Parathyroid adenoma (tissue), 2 donors: ENCODE results near the gene C19orf44.
A peak's percentile ranks its signal among the peaks of the same experiment; 100 is the strongest.
"Not testable (repeated sequence)": the region's sequence is repeated elsewhere in the genome, so short reads cannot be mapped to it uniquely, and the experiment has no call there.

Source experiments
- H2AFZ ChIP-seq: fragments of 300-600 bp; sonication (generic); one replicate; pipeline ENCODE4 v1.7.0; 2017; ENCODE audit warnings: antibody characterized with exemption, mild to moderate bottlenecking
- H3K27ac ChIP-seq: fragments of 300-600 bp; sonication (generic); one replicate; pipeline ENCODE4 v1.7.0; 2017
- H3K27me3 ChIP-seq: fragments of 300-600 bp; sonication (generic); one replicate; pipeline ENCODE4 v1.7.0; 2017; ENCODE audit warnings: low read length; ENCODE audit not compliant: control insufficient read depth, insufficient read depth
- H3K36me3 ChIP-seq: fragments of 300-600 bp; sonication (generic); one replicate; pipeline ENCODE4 v1.7.0; 2017; ENCODE audit warnings: low read length; ENCODE audit not compliant: control insufficient read depth, insufficient read depth
- H3K4me1 ChIP-seq: fragments of 300-600 bp; sonication (generic); one replicate; pipeline ENCODE4 v1.7.0; 2017; ENCODE audit warnings: control low read depth
- H3K4me2 ChIP-seq: fragments of 300-600 bp; sonication (generic); one replicate; pipeline ENCODE4 v1.7.0; 2017; ENCODE audit warnings: low read length
- H3K4me3 ChIP-seq: fragments of 300-600 bp; sonication (generic); one replicate; pipeline ENCODE4 v1.7.0; 2017; ENCODE audit warnings: low read depth, low read length
- H3K79me2 ChIP-seq: fragments of 300-600 bp; sonication (generic); one replicate; pipeline ENCODE4 v1.7.0; 2017; ENCODE audit warnings: control low read depth
- H3K9ac ChIP-seq: fragments of 300-600 bp; sonication (generic); one replicate; pipeline ENCODE4 v1.7.0; 2017; ENCODE audit warnings: mild to moderate bottlenecking
- H3K9me3 ChIP-seq: fragments of 300-600 bp; sonication (generic); one replicate; pipeline ENCODE4 v1.7.0; 2017; ENCODE audit warnings: low read length; ENCODE audit not compliant: control insufficient read depth
- TF ChIP-seq, protein P1 (sequence below): fragments of 300-600 bp; sonication (generic); IDR thresholded peaks from one replicate; pipeline ENCODE4 v1.7.0; 2017; ENCODE audit warnings: antibody characterized with exemption, mild to moderate bottlenecking
- donor health status: primary hyperparathyroidism.

The C19orf44 gene

DNA sequence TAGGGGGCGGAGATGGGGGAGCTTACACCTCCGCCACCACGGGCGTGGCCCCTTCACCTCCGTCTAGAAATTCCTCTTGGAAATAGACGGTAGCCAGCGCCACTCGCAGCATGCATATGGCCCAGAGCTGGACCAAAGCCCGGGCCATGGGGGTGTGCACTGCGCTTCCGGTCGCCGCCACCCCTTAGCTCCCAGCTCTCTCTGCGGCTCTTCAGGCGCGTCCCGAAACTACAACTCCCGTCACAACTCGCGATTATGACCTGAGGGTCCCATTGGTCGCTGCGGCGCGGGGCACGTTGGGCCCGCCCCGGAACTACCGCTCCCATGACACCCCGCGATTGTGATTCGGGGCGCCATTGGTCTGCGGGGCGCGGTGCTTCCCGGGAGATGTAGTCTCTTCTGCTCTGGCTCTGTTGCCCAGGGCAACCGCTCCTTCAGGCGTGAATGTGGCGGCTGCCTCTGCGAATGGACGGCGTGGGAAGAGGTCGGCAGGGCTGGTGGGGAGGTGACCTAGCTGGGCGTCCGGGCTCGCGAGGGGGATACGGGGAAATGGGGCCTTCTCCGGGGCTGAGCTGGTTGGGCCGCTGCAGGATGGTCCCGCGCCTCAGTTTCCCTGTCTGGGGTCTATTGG is at the start of gene C19orf44, which contains the start of gene CALR3:
C19orf44 (plus strand) TSS at position 413 of the 631 bp plus-strand sequence. CDS start 4,399 bp downstream, outside the sequence.
CALR3 (minus strand) TSS at position 186 of the 631 bp plus-strand sequence; CDS start at position 148, 38 bp downstream.
- Histone ChIP-seq H3K4me3 (peak within 1 kb of the TSS; percentile 82), H3K4me2 (peak within 1 kb of the TSS; percentile 85), H3K79me2 (peaks cover 7% of the 10 kb centered on the region), H3K36me3 (no peaks in the 10 kb centered on the region), H3K9me3 (no peaks in the 10 kb centered on the region), H3K4me1 (peaks cover 3% of the 10 kb centered on the region), H3K27ac (peak within 1 kb of the TSS; percentile 40), H3K27me3 (no peaks in the 10 kb centered on the region), H2AFZ (peak within 1 kb of the TSS; percentile 98), H3K9ac (no peak within 1 kb of the TSS)
- TF ChIP-seq, protein P1, sequence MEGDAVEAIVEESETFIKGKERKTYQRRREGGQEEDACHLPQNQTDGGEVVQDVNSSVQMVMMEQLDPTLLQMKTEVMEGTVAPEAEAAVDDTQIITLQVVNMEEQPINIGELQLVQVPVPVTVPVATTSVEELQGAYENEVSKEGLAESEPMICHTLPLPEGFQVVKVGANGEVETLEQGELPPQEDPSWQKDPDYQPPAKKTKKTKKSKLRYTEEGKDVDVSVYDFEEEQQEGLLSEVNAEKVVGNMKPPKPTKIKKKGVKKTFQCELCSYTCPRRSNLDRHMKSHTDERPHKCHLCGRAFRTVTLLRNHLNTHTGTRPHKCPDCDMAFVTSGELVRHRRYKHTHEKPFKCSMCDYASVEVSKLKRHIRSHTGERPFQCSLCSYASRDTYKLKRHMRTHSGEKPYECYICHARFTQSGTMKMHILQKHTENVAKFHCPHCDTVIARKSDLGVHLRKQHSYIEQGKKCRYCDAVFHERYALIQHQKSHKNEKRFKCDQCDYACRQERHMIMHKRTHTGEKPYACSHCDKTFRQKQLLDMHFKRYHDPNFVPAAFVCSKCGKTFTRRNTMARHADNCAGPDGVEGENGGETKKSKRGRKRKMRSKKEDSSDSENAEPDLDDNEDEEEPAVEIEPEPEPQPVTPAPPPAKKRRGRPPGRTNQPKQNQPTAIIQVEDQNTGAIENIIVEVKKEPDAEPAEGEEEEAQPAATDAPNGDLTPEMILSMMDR, result no peak

DNA sequence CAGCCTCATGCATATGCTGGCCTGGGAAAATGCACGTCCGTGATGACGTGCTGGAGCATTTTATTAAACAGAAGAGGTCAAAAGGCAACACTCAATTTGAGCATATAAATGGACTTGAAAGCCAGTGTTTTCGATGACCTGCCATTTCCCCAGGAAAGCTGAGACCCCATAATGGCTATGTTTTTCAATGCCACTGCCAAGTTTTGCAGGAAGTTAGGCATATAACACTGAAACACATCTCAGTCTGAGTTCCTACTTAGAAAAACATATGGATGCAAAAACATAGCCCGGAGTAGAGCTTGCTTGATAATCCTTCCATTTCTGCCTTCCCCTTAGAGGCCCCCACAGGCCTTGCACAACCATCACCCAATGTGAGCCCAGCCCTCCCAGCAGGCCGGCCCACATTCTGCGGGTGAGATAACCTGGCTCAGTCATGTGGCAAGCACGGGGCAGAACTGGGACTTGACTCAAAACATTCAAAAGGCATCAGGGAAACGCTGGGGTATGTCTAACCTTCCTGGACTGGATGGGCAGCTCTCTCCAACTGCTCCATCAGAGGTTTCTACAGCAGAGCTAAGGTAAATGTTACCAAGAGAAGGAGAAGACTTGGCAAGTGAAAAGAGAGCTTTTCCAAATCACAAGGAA is 49.3 kb upstream of the C19orf44 start:
- Histone ChIP-seq H3K4me3 (peak overlapping the region; percentile 23), H3K4me2 (peak overlapping the region; percentile 26), H2AFZ (peak overlapping the region; percentile 1), H3K9ac (no peak overlapping the region), H3K79me2 (peaks cover 77% of the 10 kb centered on the region), H3K36me3 (no peaks in the 10 kb centered on the region), H3K27me3 (no peaks in the 10 kb centered on the region), H3K9me3 (no peaks in the 10 kb centered on the region), H3K27ac (peak overlapping the region; percentile 27), H3K4me1 (peaks cover 22% of the 10 kb centered on the region)
- TF ChIP-seq, protein P1, result no peak

DNA sequence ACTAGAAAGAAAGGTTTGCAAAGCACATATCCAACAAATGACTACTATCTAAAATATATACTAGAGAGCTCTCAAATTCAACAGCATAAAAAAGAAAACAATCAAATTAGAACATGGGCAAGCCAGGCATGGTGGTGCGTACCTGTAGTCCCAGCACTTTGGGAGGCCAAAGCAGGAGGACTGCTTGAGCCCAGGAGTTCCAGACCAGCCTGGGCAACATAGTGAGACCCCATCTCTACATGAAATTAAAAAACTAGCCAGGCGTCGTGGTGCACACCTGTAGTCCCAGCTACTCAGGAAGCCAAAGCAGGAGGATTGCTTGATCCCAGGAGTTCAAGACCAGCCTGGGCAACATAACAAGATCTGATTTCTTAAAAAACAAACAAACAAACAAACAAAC is 47.3 kb upstream of the C19orf44 start:
- not testable (repeated sequence) for H2AFZ ChIP-seq, H3K27ac ChIP-seq, H3K4me3 ChIP-seq, H3K9ac ChIP-seq, H3K27me3 ChIP-seq, H3K9me3 ChIP-seq, H3K36me3 ChIP-seq, H3K4me2 ChIP-seq
- Histone ChIP-seq H3K79me2 (peaks cover 72% of the 10 kb centered on the region), H3K4me1 (peaks cover 23% of the 10 kb centered on the region)

DNA sequence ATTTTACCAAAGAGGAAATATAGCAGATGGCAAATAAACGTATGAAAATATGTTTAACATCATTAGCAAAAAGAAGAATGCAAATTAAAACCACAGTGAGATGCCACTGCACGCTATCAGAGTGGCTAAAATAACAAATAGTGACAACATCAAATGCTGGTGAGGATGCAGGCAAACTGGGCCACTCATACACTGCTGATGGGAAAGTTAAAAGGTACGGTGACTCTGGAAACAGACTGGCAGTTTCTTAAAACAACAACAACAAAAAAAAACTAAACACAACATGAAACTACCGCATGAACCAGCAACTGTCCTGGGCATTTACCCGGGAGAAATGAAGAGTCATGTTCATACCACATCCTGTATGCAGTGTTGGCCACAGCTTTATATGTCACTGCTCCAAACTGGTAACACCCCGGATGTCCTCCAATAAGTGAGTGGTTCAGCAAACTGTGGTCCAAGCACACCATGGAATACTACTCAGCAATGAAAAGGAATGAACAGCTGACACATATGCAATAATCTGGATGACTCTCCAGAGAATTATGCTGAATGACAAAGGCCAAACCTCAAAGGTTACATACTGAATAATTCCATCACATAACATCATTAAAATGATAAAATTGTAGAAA is 46.7 kb upstream of the C19orf44 start:
- Histone ChIP-seq H3K27me3 (no peaks in the 10 kb centered on the region), H3K9me3 (no peaks in the 10 kb centered on the region), H3K4me2 (no peak overlapping the region), H3K36me3 (no peaks in the 10 kb centered on the region), H2AFZ (no peak overlapping the region), H3K9ac (no peak overlapping the region), H3K4me3 (no peak overlapping the region), H3K27ac (no peak overlapping the region), H3K79me2 (peaks cover 68% of the 10 kb centered on the region), H3K4me1 (peaks cover 28% of the 10 kb centered on the region)
- TF ChIP-seq, protein P1, result no peak

DNA sequence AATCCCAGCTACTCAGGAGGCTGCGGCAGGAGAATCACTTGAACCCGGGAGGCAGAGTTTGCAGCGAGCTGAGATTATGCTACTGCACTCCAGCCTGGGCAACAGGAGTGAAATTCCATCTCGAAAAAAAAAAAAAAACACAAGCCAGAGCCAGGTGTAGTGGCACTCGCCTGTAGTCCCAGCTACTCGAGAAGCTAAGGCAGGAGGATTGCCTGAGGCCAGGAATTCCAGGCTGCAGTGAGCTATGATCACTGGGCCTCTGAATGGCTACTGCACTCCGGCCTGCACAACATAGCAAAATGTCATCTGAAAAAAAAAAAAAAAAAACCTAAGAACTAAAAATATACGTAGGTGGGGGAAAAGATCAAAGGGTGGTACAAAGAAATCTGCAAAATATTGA is 43.9 kb upstream of the C19orf44 start:
- H3K9me3 ChIP-seq, result no peaks in the 10 kb centered on the region
- H2AFZ ChIP-seq, result no peak overlapping the region
- no peak overlapping the region for H3K4me3 ChIP-seq
- no peak overlapping the region for H3K27ac ChIP-seq
- H3K4me2 ChIP-seq, result no peak overlapping the region
- no peak overlapping the region for H3K9ac ChIP-seq
- peaks cover 23% of the 10 kb centered on the region for H3K4me1 ChIP-seq
- no peaks in the 10 kb centered on the region for H3K36me3 ChIP-seq
- peaks cover 59% of the 10 kb centered on the region for H3K79me2 ChIP-seq
- H3K27me3 ChIP-seq, result no peaks in the 10 kb centered on the region
- TF ChIP-seq, protein P1, result no peak
